Cardiac muscle cell (in vitro differentiated cells and primary cell): ENCODE results near the gene RPL12. TPM values are rescaled to one million over a fixed set of nuclear protein-coding genes. Genes with fewer than 3 reads are reported as not detected.
A peak's percentile ranks its signal among the peaks of the same experiment; 100 is the strongest.

ENCODE experiments used
- DNase-seq, 2 donors: peaks; one replicate each; pipeline versions ENCODE4 v3.0.0 to v3.0.0-alpha.2; 2010 to 2017; ENCODE audit warnings: low read depth in 1 of 2, low spot score in 1 of 2
- H3K27ac ChIP-seq: fragments of 200-600 bp; sonication (generic); 2 replicates; pipeline ENCODE4 v1.5.1; 2016
- H3K27me3 ChIP-seq: fragments of 200-600 bp; sonication (generic); 2 replicates; pipeline ENCODE4 v1.6.0; 2016; ENCODE audit warnings: control low read depth
- H3K36me3 ChIP-seq: fragments of 200-600 bp; sonication (generic); 2 replicates; pipeline ENCODE4 v1.5.1; 2016; ENCODE audit warnings: control low read depth
- H3K4me1 ChIP-seq: fragments of 200-600 bp; sonication (generic); 2 replicates; pipeline ENCODE4 v1.8.1; 2017; ENCODE audit warnings: low read depth, mild to moderate bottlenecking, mixed run types
- H3K4me3 ChIP-seq: fragments of 200-600 bp; sonication (generic); 2 replicates; pipeline ENCODE4 v1.5.1; 2016; ENCODE audit warnings: mild to moderate bottlenecking
- H3K9me3 ChIP-seq: fragments of 200-600 bp; sonication (generic); 2 replicates; pipeline ENCODE4 v1.5.1; 2017; ENCODE audit warnings: low read depth, mild to moderate bottlenecking, control low read depth
- CTCF ChIP-seq: IDR thresholded peaks from 2 replicates; pipeline ENCODE4 v1.5.1; 2012; ENCODE audit warnings: low read depth, mild to moderate bottlenecking, low read length
- polyA plus RNA-seq: library from polyadenylated mRNA; unstranded; fragments of >200 nt; fragmentation: Nextera tagmentation; extraction: Ambion mirVana; gene quantifications from 2 replicates; pipeline ENCODE4 v1.2.1, GENCODE V29; 2016
- total RNA-seq: library from RNA; depleted of rRNA; stranded (reverse); fragments of >200 nt; gene quantifications from 2 replicates; pipeline ENCODE4 v1.2.3, GENCODE V29; 2016

RPL12 gene
- total and polyA plus RNA-seq, 2 experiments from 2014 or later: 335 to 1,318 TPM

DNA sequence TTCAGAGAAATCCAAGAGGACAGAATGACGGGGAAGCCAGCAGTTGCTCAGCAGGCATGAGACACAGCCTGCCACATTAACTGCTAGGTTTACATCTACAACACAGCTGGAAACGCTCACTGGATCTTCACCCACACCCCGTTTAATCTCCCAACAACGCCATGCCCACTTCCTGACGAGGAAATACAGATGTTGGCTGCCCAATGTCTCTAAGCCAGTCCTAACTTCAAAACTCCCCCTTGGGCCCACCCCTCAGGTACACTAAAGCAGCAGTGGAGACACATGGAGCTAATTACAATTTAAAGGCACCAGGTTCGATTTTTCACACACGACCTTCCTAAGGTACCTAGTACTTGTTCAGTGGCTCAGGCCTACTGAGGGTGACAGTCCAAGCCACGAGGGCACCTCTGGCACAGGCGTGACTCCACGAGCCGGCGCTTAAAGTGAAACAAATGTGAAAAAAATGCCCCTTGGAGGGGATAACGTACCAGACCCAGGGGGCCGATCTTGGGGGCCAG is 904 bp downstream of the RPL12 start:
- Histone ChIP-seq H3K27me3 (no peaks in the 10 kb centered on the region), H3K4me1 (peaks cover 22% of the 10 kb centered on the region), H3K9me3 (no peaks in the 10 kb centered on the region), H3K27ac (peak overlapping the region; percentile 80), H3K4me3 (peak overlapping the region; percentile 97), H3K36me3 (peaks cover 36% of the 10 kb centered on the region)
- DNase-seq: peak; percentile 11 to 52
- no peak for TF ChIP-seq CTCF

DNA sequence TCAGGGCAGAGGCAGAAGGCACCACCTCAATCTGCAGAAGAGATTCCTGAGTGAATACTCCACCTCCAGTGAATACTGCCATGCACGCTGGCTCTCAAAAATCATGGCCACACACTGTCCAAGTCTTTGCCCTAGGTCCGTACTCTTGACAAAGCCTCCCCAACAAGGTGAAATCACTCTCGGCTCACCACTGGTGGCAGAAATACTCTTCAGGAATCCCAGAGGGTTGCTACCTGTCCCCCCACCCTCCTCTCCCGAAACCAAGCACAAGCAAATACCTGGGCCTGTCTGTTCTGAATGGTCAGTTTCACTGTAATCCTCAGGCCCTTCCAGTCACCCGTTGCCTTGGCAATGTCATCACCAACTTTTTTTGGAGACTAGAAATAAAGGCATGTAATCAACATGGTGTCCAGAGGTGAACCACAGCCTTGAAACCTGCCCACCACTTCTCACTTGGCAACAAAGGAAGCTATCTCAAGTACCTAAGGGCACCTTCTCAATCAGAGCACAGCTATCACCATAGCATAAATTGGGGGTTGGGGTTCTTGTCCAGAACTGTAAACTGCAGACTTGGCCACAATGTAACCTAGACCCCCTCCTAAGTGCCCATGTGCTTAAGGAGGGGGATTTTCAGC is 1.8 kb downstream of the RPL12 start:
- no peak for TF ChIP-seq CTCF
- H3K36me3 ChIP-seq: peaks cover 43% of the 10 kb centered on the region
- H3K4me1 ChIP-seq: peaks cover 22% of the 10 kb centered on the region
- DNase-seq: peak in 1 of 2 donors; percentile 31
- no peaks in the 10 kb centered on the region for H3K9me3 ChIP-seq
- H3K27ac ChIP-seq: peak overlapping the region; percentile 80
- H3K27me3 ChIP-seq: no peaks in the 10 kb centered on the region
- H3K4me3 ChIP-seq: peak overlapping the region; percentile 97

GRCh38 chr9:127448112-127448805 is 2.9 kb downstream of the RPL12 start:
- TF ChIP-seq CTCF: no peak
- H3K36me3 ChIP-seq: peaks cover 50% of the 10 kb centered on the region
- H3K27ac ChIP-seq: no peak overlapping the region

DNA sequence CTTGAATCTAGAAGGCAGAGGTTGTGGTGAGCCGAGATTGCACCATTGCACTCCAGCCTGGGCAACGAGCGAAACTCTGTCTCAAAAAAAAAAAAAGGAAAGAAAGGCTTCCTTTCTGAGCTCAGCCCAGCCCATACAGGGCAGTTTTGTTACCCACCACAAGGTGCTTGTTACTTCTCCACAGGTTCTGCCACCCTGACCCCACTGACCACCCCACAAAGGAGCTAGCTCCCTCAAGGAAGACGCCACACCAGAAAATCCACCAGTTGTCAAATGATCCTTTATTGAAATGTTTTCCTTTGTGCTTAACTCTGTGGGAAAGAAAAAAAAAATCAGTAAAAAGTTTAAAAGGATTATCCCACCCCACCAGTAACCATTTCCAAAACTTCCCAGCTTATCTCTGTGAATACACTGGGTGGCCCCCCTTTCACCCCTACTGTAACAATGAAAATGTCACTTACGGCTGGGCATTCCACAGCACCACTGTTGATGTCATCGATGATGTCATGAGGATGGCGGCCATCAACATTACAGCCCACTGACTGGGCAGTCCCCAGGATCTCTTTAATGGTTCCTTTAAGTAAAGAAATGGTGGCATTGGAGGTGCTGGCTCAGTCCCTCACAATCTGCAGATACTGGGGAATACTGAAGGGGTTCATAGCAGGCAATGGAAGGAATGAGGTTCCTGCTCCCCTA is 3.6 kb downstream of the RPL12 start:
- no peak for TF ChIP-seq CTCF
- Histone ChIP-seq H3K4me1 (peaks cover 21% of the 10 kb centered on the region), H3K4me3 (no peak overlapping the region), H3K9me3 (no peaks in the 10 kb centered on the region), H3K27me3 (no peaks in the 10 kb centered on the region), H3K27ac (no peak overlapping the region), H3K36me3 (peaks cover 56% of the 10 kb centered on the region)
- no peak for DNase-seq

More at GRCh38 chr9:127448112-127448805, 2.9 kb downstream of the RPL12 start:
- Histone ChIP-seq H3K4me3 (no peak overlapping the region), H3K27me3 (no peaks in the 10 kb centered on the region), H3K4me1 (peaks cover 22% of the 10 kb centered on the region), H3K9me3 (no peaks in the 10 kb centered on the region)
- no peak for DNase-seq

- DNase-seq: no peak
- peaks cover 57% of the 10 kb centered on the region for H3K36me3 ChIP-seq
- TF ChIP-seq CTCF: no peak
- H3K27ac ChIP-seq: no peak overlapping the region
- no peaks in the 10 kb centered on the region for H3K27me3 ChIP-seq
- no peaks in the 10 kb centered on the region for H3K9me3 ChIP-seq
- no peak overlapping the region for H3K4me3 ChIP-seq
- peaks cover 15% of the 10 kb centered on the region for H3K4me1 ChIP-seq
Observed at GRCh38 chr9:127446713-127447415, 4.3 kb downstream of the RPL12 start.
